Naive thymus-derived CD8-positive, alpha-beta T cell (primary cell): ENCODE measurements around the gene KCNC2. TPM values are rescaled to one million over a fixed set of nuclear protein-coding genes. Genes with fewer than 3 reads are reported as not detected.
A peak's percentile ranks its signal among the peaks of the same experiment; 100 is the strongest.

ENCODE experiments used
- ATAC-seq, 2 donors: fragments of 150-1000 bp; cut with Tn5 transposase in 1 of 2; sonication (Bioruptor Pico), chemical (Tn5 transposase) in 1 of 2; 1 replicate in 1 of 2; 2 replicates in 1 of 2; pipeline ENCODE4 v1.10.0; 2021; ENCODE audit warnings: mild to moderate bottlenecking in 2 of 2, moderate library complexity in 2 of 2
- POLR2A ChIA-PET: fragments of 350-600 bp; sonication (Branson Sonifier 250); formaldehyde crosslinking; loops from one replicate; lab custom pipeline; 2021; ENCODE audit warnings: antibody characterized with exemption; lab: Charles Lee
- DNase-seq, 10 donors: peaks; one replicate each; pipeline versions ENCODE4 v3.0.0 to v3.0.0-alpha.2; 2020 to 2022
- H3K27ac Mint-ChIP-seq, 10 donors: one replicate each; pipeline ENCODE4 v1.8.0; 2020 to 2022; ENCODE audit warnings: mild to moderate bottlenecking in 10 of 10, mixed read lengths in 10 of 10, moderate library complexity in 4 of 10, inconsistent platforms in 1 of 10
- H3K27me3 Mint-ChIP-seq, 5 donors: one replicate each; pipeline ENCODE4 v1.8.0; 2021 to 2022; ENCODE audit warnings: mixed read lengths in 5 of 5
- H3K36me3 Mint-ChIP-seq, 3 donors: one replicate each; pipeline ENCODE4 v1.8.0; 2020 to 2022; ENCODE audit warnings: mixed read lengths in 3 of 3, mild to moderate bottlenecking in 2 of 3, inconsistent platforms in 1 of 3
- H3K4me1 Mint-ChIP-seq, 4 donors: one replicate each; pipeline ENCODE4 v1.8.0; 2021 to 2022; ENCODE audit warnings: mixed read lengths in 4 of 4
- H3K4me3 Mint-ChIP-seq, 10 donors: one replicate each; pipeline ENCODE4 v1.8.0; 2020 to 2022; ENCODE audit warnings: mild to moderate bottlenecking in 10 of 10, mixed read lengths in 10 of 10, moderate library complexity in 6 of 10, inconsistent platforms in 1 of 10
- H3K9me3 Mint-ChIP-seq, 9 donors: one replicate each; pipeline ENCODE4 v1.8.0; 2020 to 2022; ENCODE audit warnings: mixed read lengths in 9 of 9, mild to moderate bottlenecking in 3 of 9, inconsistent platforms in 1 of 9, moderate library complexity in 1 of 9
- polyA plus RNA-seq, 3 donors: library from polyadenylated mRNA; unstranded; fragments of 300-500 nt; fragmentation: Illumina TruSeq; gene quantifications; one replicate each; pipeline ENCODE4 v1.2.3, GENCODE V29; 2021
- total RNA-seq, 8 experiments: library from RNA in 2 of 8; stranded (reverse) in 2 of 8; gene quantifications; one replicate each; pipeline ENCODE4 v1.2.3 and lab custom pipeline; 2021 to 2026

The KCNC2 gene
- total and polyA plus RNA-seq, 5 experiments from 2014 or later, result not detected

GRCh38 chr12:75097003-75097402 is 112.6 kb downstream of the KCNC2 start:
- Mint-ChIP-seq H3K4me3 (no peak overlapping the region), H3K9me3 (no peaks in the 10 kb centered on the region), H3K27me3 (peaks cover 0 to 1% (median 0%) of the 10 kb centered on the region in 5 donors), H3K4me1 (no peaks in the 10 kb centered on the region), H3K36me3 (no peaks in the 10 kb centered on the region), H3K27ac (no peak overlapping the region)
- DNase-seq (no peak), ATAC-seq (no peak)
- POLR2A ChIA-PET, result no interaction called here

- ATAC-seq, result peak in 1 of 2 donors; percentile 22
- no peak for DNase-seq
- no peak overlapping the region for H3K27ac Mint-ChIP-seq
- POLR2A ChIA-PET, result no interaction called here
- no peaks in the 10 kb centered on the region for H3K4me1 Mint-ChIP-seq
- no peaks in the 10 kb centered on the region for H3K36me3 Mint-ChIP-seq
- no peak overlapping the region for H3K4me3 Mint-ChIP-seq
- H3K27me3 Mint-ChIP-seq, result no peaks in the 10 kb centered on the region
- H3K9me3 Mint-ChIP-seq, result no peaks in the 10 kb centered on the region
Measured at GRCh38 chr12:75087654-75088053, 122.0 kb downstream of the KCNC2 start.

- ATAC-seq, result no peak
- DNase-seq, result no peak
- POLR2A ChIA-PET, result no interaction called here
- Mint-ChIP-seq H3K4me1 (no peaks in the 10 kb centered on the region), H3K4me3 (no peak overlapping the region), H3K9me3 (no peaks in the 10 kb centered on the region), H3K27me3 (no peaks in the 10 kb centered on the region), H3K36me3 (no peaks in the 10 kb centered on the region), H3K27ac (no peak overlapping the region)
Measured at GRCh38 chr12:75086091-75087038, 123.3 kb downstream of the KCNC2 start.

GRCh38 chr12:75081305-75081704 is 128.3 kb downstream of the KCNC2 start:
- POLR2A ChIA-PET, result no interaction called here
- no peak for ATAC-seq
- Mint-ChIP-seq H3K9me3 (no peaks in the 10 kb centered on the region), H3K36me3 (no peaks in the 10 kb centered on the region), H3K4me3 (no peak overlapping the region), H3K27me3 (peaks cover 0 to 2% (median 0%) of the 10 kb centered on the region in 5 donors), H3K4me1 (no peaks in the 10 kb centered on the region), H3K27ac (no peak overlapping the region)
- DNase-seq, result no peak

- Mint-ChIP-seq H3K4me3 (no peak overlapping the region), H3K27ac (no peak overlapping the region), H3K36me3 (no peaks in the 10 kb centered on the region), H3K4me1 (no peaks in the 10 kb centered on the region), H3K27me3 (peaks cover 0 to 2% (median 0%) of the 10 kb centered on the region in 5 donors), H3K9me3 (no peaks in the 10 kb centered on the region)
- DNase-seq (no peak), ATAC-seq (no peak)
- POLR2A ChIA-PET, result no interaction called here
Measured at GRCh38 chr12:75080582-75080981, 129.1 kb downstream of the KCNC2 start.

- Mint-ChIP-seq H3K9me3 (peaks cover 0 to 2% (median 0%) of the 10 kb centered on the region in 9 donors), H3K4me1 (no peaks in the 10 kb centered on the region), H3K4me3 (no peak overlapping the region), H3K27ac (no peak overlapping the region), H3K36me3 (peaks cover 0 to 1% (median 0%) of the 10 kb centered on the region in 3 donors), H3K27me3 (peaks cover 0 to 9% (median 2%) of the 10 kb centered on the region in 5 donors)
- ATAC-seq (no peak), DNase-seq (no peak)
- POLR2A ChIA-PET, result no interaction called here
Measured at GRCh38 chr12:75065482-75065881, 144.2 kb downstream of the KCNC2 start.

GRCh38 chr12:75062691-75063090 is 146.9 kb downstream of the KCNC2 start:
- DNase-seq (no peak), ATAC-seq (no peak)
- H3K4me1 Mint-ChIP-seq, result no peaks in the 10 kb centered on the region
- no peaks in the 10 kb centered on the region for H3K9me3 Mint-ChIP-seq
- POLR2A ChIA-PET, result no interaction called here
- H3K36me3 Mint-ChIP-seq, result no peaks in the 10 kb centered on the region
- H3K4me3 Mint-ChIP-seq, result no peak overlapping the region
- no peak overlapping the region for H3K27ac Mint-ChIP-seq
- peaks cover 0 to 2% (median 0%) of the 10 kb centered on the region in 5 donors for H3K27me3 Mint-ChIP-seq

- Mint-ChIP-seq H3K4me1 (no peaks in the 10 kb centered on the region), H3K27me3 (peaks cover 0 to 4% (median 0%) of the 10 kb centered on the region in 5 donors), H3K27ac (no peak overlapping the region), H3K9me3 (no peaks in the 10 kb centered on the region), H3K4me3 (no peak overlapping the region), H3K36me3 (no peaks in the 10 kb centered on the region)
- POLR2A ChIA-PET, result no interaction called here
- no peak for ATAC-seq
- no peak for DNase-seq
Measured at GRCh38 chr12:75058228-75058627, 151.4 kb downstream of the KCNC2 start.

GRCh38 chr12:75048767-75049166 is 160.9 kb downstream of the KCNC2 start:
- Mint-ChIP-seq H3K27me3 (peaks cover 0 to 4% (median 0%) of the 10 kb centered on the region in 5 donors), H3K4me3 (no peak overlapping the region), H3K27ac (no peak overlapping the region), H3K4me1 (no peaks in the 10 kb centered on the region), H3K36me3 (no peaks in the 10 kb centered on the region), H3K9me3 (peaks cover 0 to 6% (median 0%) of the 10 kb centered on the region in 9 donors)
- DNase-seq (no peak), ATAC-seq (no peak)
- POLR2A ChIA-PET, result no interaction called here

- H3K4me3 Mint-ChIP-seq, result no peak overlapping the region
- ATAC-seq, result no peak
Measured at GRCh38 chr12:75047885-75048525, 161.6 kb downstream of the KCNC2 start.

GRCh38 chr12:75042125-75042524 is 167.5 kb downstream of the KCNC2 start:
- Mint-ChIP-seq H3K4me3 (no peak overlapping the region), H3K9me3 (peaks cover 0 to 2% (median 0%) of the 10 kb centered on the region in 9 donors), H3K4me1 (no peaks in the 10 kb centered on the region), H3K27ac (no peak overlapping the region), H3K27me3 (peaks cover 0 to 2% (median 0%) of the 10 kb centered on the region in 5 donors), H3K36me3 (no peaks in the 10 kb centered on the region)
- DNase-seq (no peak), ATAC-seq (no peak)
- POLR2A ChIA-PET, result no interaction called here

More at GRCh38 chr12:75047885-75048525, 161.6 kb downstream of the KCNC2 start:
- H3K27ac Mint-ChIP-seq, result no peak overlapping the region
- POLR2A ChIA-PET, result no interaction called here
- peaks cover 0 to 4% (median 0%) of the 10 kb centered on the region in 5 donors for H3K27me3 Mint-ChIP-seq
- H3K4me1 Mint-ChIP-seq, result no peaks in the 10 kb centered on the region
- H3K36me3 Mint-ChIP-seq, result no peaks in the 10 kb centered on the region
- DNase-seq, result no peak
- H3K9me3 Mint-ChIP-seq, result peaks cover 0 to 6% (median 0%) of the 10 kb centered on the region in 9 donors

GRCh38 chr12:75041472-75041871 is 168.2 kb downstream of the KCNC2 start:
- POLR2A ChIA-PET, result no interaction called here
- no peak for ATAC-seq
- Mint-ChIP-seq H3K36me3 (no peaks in the 10 kb centered on the region), H3K27ac (no peak overlapping the region), H3K9me3 (no peaks in the 10 kb centered on the region), H3K4me1 (no peaks in the 10 kb centered on the region), H3K27me3 (peaks cover 0 to 2% (median 0%) of the 10 kb centered on the region in 5 donors), H3K4me3 (no peak overlapping the region)
- DNase-seq, result no peak

- DNase-seq, result no peak
- H3K36me3 Mint-ChIP-seq, result peaks cover 0 to 65% (median 13%) of the 10 kb centered on the region in 3 donors
- H3K9me3 Mint-ChIP-seq, result peaks cover 18 to 96% (median 47%) of the 10 kb centered on the region in 9 donors
- no peaks in the 10 kb centered on the region for H3K4me1 Mint-ChIP-seq
- no peak overlapping the region for H3K4me3 Mint-ChIP-seq
- POLR2A ChIA-PET, result no interaction called here
- H3K27me3 Mint-ChIP-seq, result no peaks in the 10 kb centered on the region
- ATAC-seq, result no peak
- H3K27ac Mint-ChIP-seq, result no peak overlapping the region
Measured at GRCh38 chr12:75020068-75020557, 189.5 kb downstream of the KCNC2 start.
